HAP-1 (cell line): ENCODE measurements around the gene PPP1R15A.
A peak's percentile ranks its signal among the peaks of the same experiment; 100 is the strongest.
"Not testable (repeated sequence)": the region's sequence is repeated elsewhere in the genome, so short reads cannot be mapped to it uniquely, and the experiment has no call there.

Experiments used
- DNase-seq, 2 experiments: peaks; one replicate each; pipeline ENCODE4 v3.0.0-alpha.2; 2016 to 2020; ENCODE audit warnings: low spot score in 2 of 2
- H3K27me3 ChIP-seq: fragments of 250-450 bp; sonication (Bioruptor Pico); 2 replicates; pipeline ENCODE4 v1.5.1; 2020; ENCODE audit warnings: low read depth, mild to moderate bottlenecking, moderate library complexity
- H3K36me3 ChIP-seq: fragments of 250-450 bp; sonication (Bioruptor Pico); replicated peaks from 2 replicates; pipeline ENCODE4 v1.5.1; 2020; ENCODE audit warnings: mild to moderate bottlenecking
- H3K4me1 ChIP-seq: fragments of 250-450 bp; sonication (Bioruptor Pico); 2 replicates; pipeline ENCODE4 v1.5.1; 2020; ENCODE audit warnings: mild to moderate bottlenecking
- H3K4me3 ChIP-seq: fragments of 250-450 bp; sonication (Bioruptor Pico); 2 replicates; pipeline ENCODE4 v1.5.1; 2020; ENCODE audit warnings: mild to moderate bottlenecking, moderate library complexity
- H3K9me3 ChIP-seq: fragments of 250-450 bp; sonication (Bioruptor Pico); 2 replicates; pipeline ENCODE4 v1.5.1; 2020; ENCODE audit warnings: mild to moderate bottlenecking, moderate library complexity
- in situ Hi-C: fragments of 300-500 bp; cut with MboI; formaldehyde crosslinking; loops from 3 replicates; pipeline ENCODE4 v1.14.3; 2020; ENCODE audit warnings: low sequenced_read_pairs, inconsistent platforms, mixed read lengths

The PPP1R15A gene

DNA sequence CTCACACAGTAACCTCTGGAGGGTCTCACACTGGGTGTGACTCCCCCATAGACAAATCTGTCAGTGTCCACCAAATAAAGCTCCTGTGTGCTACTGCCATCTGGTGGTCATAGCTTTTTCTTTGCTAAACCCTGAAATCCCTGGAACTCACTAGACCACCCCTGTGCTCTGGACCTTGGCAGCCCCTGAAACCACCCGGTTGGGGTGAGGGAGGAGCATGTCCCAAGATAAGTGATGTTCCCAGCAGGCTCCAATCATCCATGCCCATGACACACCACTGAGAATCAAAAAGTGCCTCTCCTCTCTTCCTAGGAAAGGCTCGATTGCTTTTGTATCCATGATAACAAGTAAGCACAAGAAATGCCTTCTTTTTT is 29.4 kb upstream of the PPP1R15A start:
- H3K4me3 ChIP-seq, result no peak overlapping the region
- H3K27me3 ChIP-seq, result no peaks in the 10 kb centered on the region
- no peaks in the 10 kb centered on the region for H3K9me3 ChIP-seq
- no peaks in the 10 kb centered on the region for H3K36me3 ChIP-seq
- DNase-seq, result peak; percentile 58 to 76
- in situ Hi-C loops, result no loop called here
- H3K4me1 ChIP-seq, result no peaks in the 10 kb centered on the region

GRCh38 chr19:48844472-48844871 is 27.7 kb upstream of the PPP1R15A start:
- Histone ChIP-seq H3K36me3 (no peaks in the 10 kb centered on the region), H3K4me1 (no peaks in the 10 kb centered on the region), H3K4me3 (no peak overlapping the region), H3K9me3 (no peaks in the 10 kb centered on the region), H3K27me3 (no peaks in the 10 kb centered on the region)
- DNase-seq, result peak in 1 of 2 experiments; percentile 40
- in situ Hi-C loops, result no loop called here

GRCh38 chr19:48845384-48845783 is 26.8 kb upstream of the PPP1R15A start:
- no peak overlapping the region for H3K4me3 ChIP-seq
- no peaks in the 10 kb centered on the region for H3K4me1 ChIP-seq
- H3K27me3 ChIP-seq, result no peaks in the 10 kb centered on the region
- no peak for DNase-seq
- in situ Hi-C loops, result no loop called here
- H3K9me3 ChIP-seq, result no peaks in the 10 kb centered on the region
- H3K36me3 ChIP-seq, result no peaks in the 10 kb centered on the region

DNA sequence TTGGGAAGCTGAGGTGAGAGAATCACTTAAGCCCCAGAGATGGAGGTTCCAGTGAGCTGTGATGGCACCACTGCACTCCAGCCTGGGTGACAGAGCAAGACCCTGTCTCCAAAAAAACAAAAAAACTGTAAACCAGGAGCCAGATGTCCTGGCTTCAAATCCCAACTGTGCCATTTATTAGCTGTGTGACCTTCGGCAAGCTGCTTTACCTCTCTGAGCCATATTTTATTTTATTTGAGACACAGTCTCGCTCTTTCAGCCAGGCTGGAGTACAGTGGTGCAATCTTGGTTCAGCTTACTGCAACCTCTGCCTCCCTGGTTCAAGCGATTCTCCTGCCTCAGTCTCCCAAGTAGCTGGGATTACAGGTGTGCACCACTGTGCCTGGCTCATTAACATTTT is 25.6 kb upstream of the PPP1R15A start:
- H3K36me3 ChIP-seq, H3K4me3 ChIP-seq, H3K4me1 ChIP-seq, H3K9me3 ChIP-seq, in situ Hi-C loops, H3K27me3 ChIP-seq, DNase-seq: not testable (repeated sequence)

DNA sequence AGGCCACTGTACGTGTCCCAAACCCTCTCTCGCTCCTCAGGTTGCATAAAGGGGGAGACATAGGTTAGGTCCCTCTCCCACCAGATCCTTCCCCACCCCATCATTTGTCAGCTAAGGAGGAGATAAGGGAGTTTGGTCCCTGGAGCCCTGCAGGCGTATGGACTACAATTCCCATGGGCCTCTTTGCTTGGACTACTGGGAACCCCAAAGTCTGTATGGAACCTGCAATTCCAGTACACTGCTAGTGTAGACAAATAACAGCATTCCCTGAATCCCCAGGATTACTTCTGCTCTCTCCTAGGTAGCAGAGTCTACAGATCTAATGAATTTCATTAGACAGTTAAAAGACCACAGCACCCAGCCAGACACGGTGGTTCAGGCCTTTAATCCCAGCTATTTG is 19.9 kb upstream of the PPP1R15A start:
- Histone ChIP-seq H3K4me1 (no peaks in the 10 kb centered on the region), H3K36me3 (no peaks in the 10 kb centered on the region), H3K4me3 (no peak overlapping the region), H3K9me3 (no peaks in the 10 kb centered on the region), H3K27me3 (no peaks in the 10 kb centered on the region)
- in situ Hi-C loops, result no loop called here
- no peak for DNase-seq

GRCh38 chr19:48853483-48853882 is 18.7 kb upstream of the PPP1R15A start:
- no peaks in the 10 kb centered on the region for H3K36me3 ChIP-seq
- no peaks in the 10 kb centered on the region for H3K27me3 ChIP-seq
- H3K4me1 ChIP-seq, result no peaks in the 10 kb centered on the region; the same call in 1 of the 2 replicates
- DNase-seq, result no peak
- no peaks in the 10 kb centered on the region for H3K9me3 ChIP-seq
- H3K4me3 ChIP-seq, result no peak overlapping the region
- in situ Hi-C loops, result no loop called here

- H3K27me3 ChIP-seq, result no peaks in the 10 kb centered on the region
- no peaks in the 10 kb centered on the region for H3K9me3 ChIP-seq
- H3K4me3 ChIP-seq, result no peak overlapping the region
- H3K4me1 ChIP-seq, result no peaks in the 10 kb centered on the region; the same call in 1 of the 2 replicates
- H3K36me3 ChIP-seq, result no peaks in the 10 kb centered on the region
- in situ Hi-C loops, result no loop called here
- no peak for DNase-seq
Measured at GRCh38 chr19:48854103-48854502, 18.1 kb upstream of the PPP1R15A start.

GRCh38 chr19:48856921-48857320 is 15.3 kb upstream of the PPP1R15A start:
- Histone ChIP-seq H3K36me3 (no peaks in the 10 kb centered on the region), H3K4me3 (no peak overlapping the region), H3K27me3 (no peaks in the 10 kb centered on the region), H3K9me3 (no peaks in the 10 kb centered on the region), H3K4me1 (no peaks in the 10 kb centered on the region; the same call in 1 of the 2 replicates)
- DNase-seq, result no peak
- in situ Hi-C loops, result no loop called here

- no peaks in the 10 kb centered on the region for H3K27me3 ChIP-seq
- in situ Hi-C loops, result no loop called here
- no peaks in the 10 kb centered on the region; the same call in 1 of the 2 replicates for H3K4me1 ChIP-seq
- no peaks in the 10 kb centered on the region for H3K36me3 ChIP-seq
- no peaks in the 10 kb centered on the region for H3K9me3 ChIP-seq
- DNase-seq, result peak; percentile 53 to 89
- peak overlapping the region; percentile 35 for H3K4me3 ChIP-seq
Measured at GRCh38 chr19:48858984-48859710, 13.1 kb upstream of the PPP1R15A start.

- H3K9me3 ChIP-seq, result no peaks in the 10 kb centered on the region
- peak in 1 of 2 experiments; percentile 72 for DNase-seq
- no peaks in the 10 kb centered on the region; the same call in 1 of the 2 replicates for H3K4me1 ChIP-seq
- in situ Hi-C loops, result no loop called here
- no peaks in the 10 kb centered on the region for H3K27me3 ChIP-seq
- H3K36me3 ChIP-seq, result no peaks in the 10 kb centered on the region
- H3K4me3 ChIP-seq, result peak overlapping the region; percentile 35
Measured at GRCh38 chr19:48859711-48860572, 12.3 kb upstream of the PPP1R15A start.

DNA sequence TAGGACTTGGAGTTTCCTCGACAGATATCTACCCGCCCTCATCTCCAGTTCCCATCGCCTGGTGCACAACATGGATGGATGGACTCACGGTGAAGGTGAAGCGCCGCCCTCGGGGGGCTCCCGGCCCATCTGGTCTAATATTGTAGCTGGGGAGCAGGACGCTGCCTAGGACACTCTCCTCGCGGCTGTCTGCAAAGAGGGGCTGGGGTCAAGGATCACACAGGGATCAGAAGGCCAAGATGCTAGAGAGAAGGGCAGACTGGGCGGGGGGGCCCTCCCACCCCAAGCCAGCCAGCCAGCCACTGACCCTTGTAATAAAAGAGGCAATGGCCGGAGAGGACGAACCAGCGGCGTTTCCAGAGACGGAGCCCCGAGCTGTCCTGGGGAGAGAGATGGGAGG is 10.9 kb upstream of the PPP1R15A start:
- no peaks in the 10 kb centered on the region for H3K27me3 ChIP-seq
- H3K4me3 ChIP-seq, result no peak overlapping the region
- H3K4me1 ChIP-seq, result no peaks in the 10 kb centered on the region; the same call in 1 of the 2 replicates
- H3K9me3 ChIP-seq, result no peaks in the 10 kb centered on the region
- DNase-seq, result no peak
- in situ Hi-C loops, result no loop called here
- H3K36me3 ChIP-seq, result no peaks in the 10 kb centered on the region

- in situ Hi-C loops, result no loop called here
Measured at GRCh38 chr19:48862827-48863226, 9.4 kb upstream of the PPP1R15A start.

DNA sequence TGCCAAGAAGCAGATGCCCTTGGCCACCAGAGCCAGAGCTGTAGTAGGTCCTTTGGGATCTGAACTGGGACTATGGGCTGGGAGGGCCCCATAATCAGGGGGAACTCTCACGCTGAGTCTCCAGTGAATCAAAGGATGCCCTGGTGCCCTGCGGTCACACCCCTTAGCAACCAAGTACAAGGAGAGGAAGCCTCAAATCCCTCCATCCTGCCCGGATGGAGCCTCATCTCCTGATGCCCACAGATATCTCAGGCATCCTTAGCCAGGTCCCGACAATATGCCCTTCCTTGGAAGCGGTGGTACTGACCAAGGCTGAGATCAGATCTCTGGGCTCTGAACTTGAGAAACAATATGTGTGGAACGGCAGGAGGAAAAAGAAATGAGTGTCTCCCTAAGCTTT is 5.5 kb upstream of the PPP1R15A start:
- DNase-seq, result no peak
- no peaks in the 10 kb centered on the region for H3K36me3 ChIP-seq
- no peaks in the 10 kb centered on the region for H3K9me3 ChIP-seq
- in situ Hi-C loops, result no loop called here
- H3K4me3 ChIP-seq, result no peak overlapping the region
- H3K4me1 ChIP-seq, result peaks cover 10% of the 10 kb centered on the region
- no peaks in the 10 kb centered on the region for H3K27me3 ChIP-seq

More at GRCh38 chr19:48862827-48863226, 9.4 kb upstream of the PPP1R15A start:
- no peaks in the 10 kb centered on the region for H3K9me3 ChIP-seq
- no peaks in the 10 kb centered on the region for H3K27me3 ChIP-seq
- no peak overlapping the region for H3K4me3 ChIP-seq
- H3K4me1 ChIP-seq, result peaks cover 3% of the 10 kb centered on the region
- DNase-seq, result no peak
- H3K36me3 ChIP-seq, result no peaks in the 10 kb centered on the region

- no peaks in the 10 kb centered on the region for H3K9me3 ChIP-seq
- DNase-seq, result peak in 1 of 2 experiments; percentile 41
- H3K4me3 ChIP-seq, result no peak overlapping the region
- in situ Hi-C loops, result no loop called here
- H3K4me1 ChIP-seq, result peaks cover 12% of the 10 kb centered on the region
- H3K27me3 ChIP-seq, result no peaks in the 10 kb centered on the region
- H3K36me3 ChIP-seq, result no peaks in the 10 kb centered on the region; the same call in 1 of the 2 replicates
Measured at GRCh38 chr19:48867123-48867745, 5.0 kb upstream of the PPP1R15A start.
